Stimulated activated CD8-positive, alpha-beta memory T cell treated with anti-CD3 and anti-CD28 coated beads, Interleukin-15, amount 100 ng/mL, for 4 hours (primary cell): ENCODE results near the gene FANCI.

Source experiments
- DNase-seq, 2 donors: peaks; one replicate each; pipeline ENCODE4 v3.0.0-alpha.2; 2020; ENCODE audit warnings: low read depth in 2 of 2

FANCI gene

GRCh38 chr15:89307046-89307587 is 63.3 kb downstream of the FANCI start:
- no peak for DNase-seq

GRCh38 chr15:89307791-89308190 is 64.0 kb downstream of the FANCI start:
- no peak for DNase-seq

- DNase-seq, result no peak
Measured at GRCh38 chr15:89308236-89308635, 64.5 kb downstream of the FANCI start.

GRCh38 chr15:89309993-89310392 is 66.2 kb downstream of the FANCI start:
- DNase-seq, result no peak

- DNase-seq, result no peak
Measured at GRCh38 chr15:89315375-89315929, 71.7 kb downstream of the FANCI start.

- DNase-seq, result no peak
Measured at GRCh38 chr15:89316504-89316903, 72.7 kb downstream of the FANCI start.

- no peak for DNase-seq
Measured at GRCh38 chr15:89317186-89317720, 73.5 kb downstream of the FANCI start.

- DNase-seq, result no peak
Measured at GRCh38 chr15:89319678-89320077, 75.9 kb downstream of the FANCI start.

GRCh38 chr15:89320200-89320599 is 76.4 kb downstream of the FANCI start:
- no peak for DNase-seq

- no peak for DNase-seq
Measured at GRCh38 chr15:89321521-89322410, 78.0 kb downstream of the FANCI start.

- DNase-seq, result no peak
Measured at GRCh38 chr15:89322822-89323221, 79.0 kb downstream of the FANCI start.

- no peak for DNase-seq
Measured at GRCh38 chr15:89323825-89324224, 80.0 kb downstream of the FANCI start.

- no peak for DNase-seq
Measured at GRCh38 chr15:89325039-89325803, 81.4 kb downstream of the FANCI start.

GRCh38 chr15:89326316-89326715 is 82.5 kb downstream of the FANCI start:
- no peak for DNase-seq

GRCh38 chr15:89327113-89327512 is 83.3 kb downstream of the FANCI start:
- DNase-seq, result no peak

GRCh38 chr15:89328398-89329254 is 84.8 kb downstream of the FANCI start:
- no peak for DNase-seq

GRCh38 chr15:89329329-89330084 is 85.7 kb downstream of the FANCI start:
- DNase-seq, result no peak

GRCh38 chr15:89330119-89330518 is 86.3 kb downstream of the FANCI start:
- DNase-seq, result no peak

- DNase-seq, result no peak
Measured at GRCh38 chr15:89330881-89331595, 87.3 kb downstream of the FANCI start.

GRCh38 chr15:89332446-89332845 is 88.7 kb downstream of the FANCI start:
- DNase-seq, result no peak
